IMR-90 (cell line): Measurements from ENCODE around the gene CACNB2. TPM values are rescaled to one million over a fixed set of nuclear protein-coding genes. Genes with fewer than 3 reads are reported as not detected.

Experiments used
- ATAC-seq: fragments of 200-7000 bp; cut with Tn5 transposase; 2 replicates; pipeline ENCODE4 v1.9.1; 2020; ENCODE audit warnings: low read depth, mild to moderate bottlenecking, moderate library complexity
- BruUV-seq: library from RNA; stranded (reverse); fragments of 400-500 nt; replicated peaks from 2 replicates; lab custom pipeline; 2021; lab: Mats Ljungman, UMichigan
- CTCF ChIA-PET: fragments of 300-600 bp; formaldehyde crosslinking; extraction: SDS; loops from one replicate; lab custom pipeline; 2021; ENCODE audit warnings: antibody characterized with exemption; lab: Yijun Ruan, JAX
- POLR2A ChIA-PET: fragments of 300-600 bp; sonication (Branson Sonifier 250); formaldehyde crosslinking; loops from one replicate; lab custom pipeline; 2022; ENCODE audit warnings: antibody characterized with exemption; ENCODE audit not compliant: unreplicated experiment; lab: Charles Lee
- DNase-seq: peaks from one replicate; pipeline ENCODE4 v3.0.0; 2013
- H2AFZ ChIP-seq: replicated peaks from 2 replicates; pipeline ENCODE3; 2013; ENCODE audit warnings: low read length, mild to moderate bottlenecking; ENCODE audit not compliant: poor library complexity
- H2AK5ac ChIP-seq: 2 replicates; pipeline ENCODE4 v1.6.1; 2013; ENCODE audit warnings: low read depth, low read length, inconsistent platforms
- H2AK9ac ChIP-seq: replicated peaks from 2 replicates; pipeline ENCODE3; 2013; ENCODE audit warnings: mild to moderate bottlenecking, low read depth, low read length, moderate library complexity; ENCODE audit not compliant: poor library complexity
- H2BK120ac ChIP-seq: 2 replicates; pipeline ENCODE4 v1.6.1; 2013; ENCODE audit warnings: low read depth, low read length, inconsistent platforms
- H2BK15ac ChIP-seq: 3 replicates; pipeline ENCODE4 v1.6.1; 2013; ENCODE audit warnings: low read depth, low read length, inconsistent platforms
- H2BK20ac ChIP-seq: 2 replicates; pipeline ENCODE4 v1.6.1; 2013; ENCODE audit warnings: low read depth, mild to moderate bottlenecking, inconsistent platforms, low read length, moderate library complexity
- H2BK5ac ChIP-seq: 2 replicates; pipeline ENCODE4 v1.6.1; 2013; ENCODE audit warnings: mild to moderate bottlenecking, low read depth, low read length, inconsistent platforms; ENCODE audit not compliant: poor library complexity, severe bottlenecking
- H3K14ac ChIP-seq: replicated peaks from 2 replicates; pipeline ENCODE4 v1.6.1; 2013; ENCODE audit warnings: low read depth, low read length, inconsistent platforms
- H3K18ac ChIP-seq: 2 replicates; pipeline ENCODE4 v1.6.1; 2013; ENCODE audit warnings: low read depth, low read length, control low read depth
- H3K23ac ChIP-seq: 2 replicates; pipeline ENCODE4 v1.6.1; 2013; ENCODE audit warnings: low read depth, low read length, inconsistent platforms
- H3K27ac ChIP-seq: 2 replicates; pipeline ENCODE4 v1.5.1; 2013; ENCODE audit warnings: mild to moderate bottlenecking, control low read depth, low read length; ENCODE audit not compliant: insufficient read depth
- H3K27me3 ChIP-seq: 2 replicates; pipeline ENCODE4 v1.6.1; 2013; ENCODE audit warnings: low read length; ENCODE audit not compliant: control insufficient read depth, insufficient read depth
- H3K36me3 ChIP-seq: 2 replicates; pipeline ENCODE4 v1.6.1; 2013; ENCODE audit warnings: low read length, mixed read lengths; ENCODE audit not compliant: control insufficient read depth, insufficient read depth
- H3K4ac ChIP-seq: 2 replicates; pipeline ENCODE4 v1.6.1; 2013; ENCODE audit warnings: low read depth, low read length, inconsistent platforms
- H3K4me1 ChIP-seq: 2 replicates; pipeline ENCODE4 v1.6.1; 2013; ENCODE audit warnings: low read length, mixed read lengths; ENCODE audit not compliant: control insufficient read depth, insufficient read depth
- H3K4me2 ChIP-seq: 2 replicates; pipeline ENCODE4 v1.6.1; 2013; ENCODE audit warnings: low read depth, mild to moderate bottlenecking, control low read depth, low read length, moderate library complexity
- H3K4me3 ChIP-seq: 2 replicates; pipeline ENCODE4 v1.5.1; 2013; ENCODE audit warnings: low read depth, mild to moderate bottlenecking, control low read depth, low read length, moderate library complexity; ENCODE audit not compliant: insufficient read depth
- H3K56ac ChIP-seq: 2 replicates; pipeline ENCODE4 v1.6.1; 2013; ENCODE audit warnings: low read length, inconsistent platforms; ENCODE audit not compliant: insufficient read depth; ENCODE audit errors: extremely low read depth
- H3K79me1 ChIP-seq, 2 experiments: 2 replicates each; pipeline ENCODE4 v1.6.1; 2013; ENCODE audit warnings: low read length in 2 of 2, inconsistent platforms in 1 of 2, low read depth in 1 of 2
- H3K9ac ChIP-seq: 2 replicates; pipeline ENCODE4 v1.6.1; 2013; ENCODE audit warnings: low read depth, low read length, control low read depth
- H3K9me1 ChIP-seq: 2 replicates; pipeline ENCODE4 v1.6.1; 2013; ENCODE audit warnings: low read length, inconsistent platforms; ENCODE audit not compliant: insufficient read depth
- H3K9me3 ChIP-seq: 2 replicates; pipeline ENCODE4 v1.6.1; 2013; ENCODE audit warnings: low read length; ENCODE audit not compliant: control insufficient read depth, insufficient read depth
- H4K20me1 ChIP-seq: 2 replicates; pipeline ENCODE4 v1.6.1; 2013; ENCODE audit warnings: low read length, inconsistent platforms; ENCODE audit not compliant: insufficient read depth
- H4K5ac ChIP-seq: 2 replicates; pipeline ENCODE4 v1.6.1; 2013; ENCODE audit warnings: mild to moderate bottlenecking, low read depth, low read length, control low read depth
- H4K8ac ChIP-seq, 2 experiments: 2 replicates each; pipeline ENCODE4 v1.6.1; 2013; ENCODE audit warnings: low read depth in 2 of 2, low read length in 2 of 2, control low read depth in 1 of 2, inconsistent platforms in 1 of 2
- H4K91ac ChIP-seq: 2 replicates; pipeline ENCODE4 v1.6.1; 2013; ENCODE audit warnings: low read depth, low read length, inconsistent platforms; ENCODE audit not compliant: insufficient read depth
- BHLHE40 ChIP-seq: fragments of 150-350 bp; IDR thresholded peaks from 2 replicates; pipeline ENCODE4 v1.6.1; 2016; ENCODE audit warnings: mild to moderate bottlenecking, low read depth, low read length
- CEBPB ChIP-seq: IDR thresholded peaks from 2 replicates; pipeline ENCODE4 v1.6.1; 2012; ENCODE audit warnings: low read depth, low read length, improper control_type of control experiment
- CHD1 ChIP-seq: IDR thresholded peaks from 2 replicates; pipeline ENCODE4 v1.6.1; 2012; ENCODE audit warnings: low read depth, low read length, improper control_type of control experiment
- FOS ChIP-seq: fragments of 150-350 bp; IDR thresholded peaks from 2 replicates; pipeline ENCODE4 v1.6.1; 2016; ENCODE audit warnings: low read depth, low read length
- MXI1 ChIP-seq: IDR thresholded peaks from 2 replicates; pipeline ENCODE4 v1.6.1; 2012; ENCODE audit warnings: low read depth, mild to moderate bottlenecking, low read length, moderate library complexity, borderline replicate concordance
- RCOR1 ChIP-seq: IDR thresholded peaks from 2 replicates; pipeline ENCODE4 v1.6.1; 2012; ENCODE audit warnings: mild to moderate bottlenecking, low read length, improper control_type of control experiment; ENCODE audit not compliant: insufficient replicate concordance
- SMC3 ChIP-seq: fragments of 150-350 bp; IDR thresholded peaks from 2 replicates; pipeline ENCODE4 v1.6.1; 2016; ENCODE audit warnings: low read depth, mild to moderate bottlenecking, antibody characterized with exemption, low read length, moderate library complexity
- WGBS, 2 experiments: methylation state at CpG; one replicate each; pipeline versions ENCODE4 v1.1.5 to v1.1.7; 2013; ENCODE audit warnings: missing lambda C conversion rate in 2 of 2; ENCODE audit not compliant: insufficient read length in 1 of 2; ENCODE audit errors: extremely low coverage in 2 of 2; 5-methylcytosine and 5-hydroxymethylcytosine counted together
- dilution Hi-C: fragments of 300-500 bp; cut with HindIII; formaldehyde crosslinking; loops from one replicate; pipeline ENCODE4 v1.14.3; 2018; ENCODE audit warnings: low sequenced_read_pairs; ENCODE audit not compliant: unreplicated experiment
- in situ Hi-C: fragments of 300-500 bp; cut with MboI; formaldehyde crosslinking; loops from 3 replicates; pipeline ENCODE4 v1.14.3; 2019; ENCODE audit warnings: low sequenced_read_pairs, inconsistent platforms, mixed read lengths
- intact Hi-C: fragments of 100-400 bp; cut with micrococcal nuclease; formaldehyde crosslinking; loops from 2 replicates; pipeline ENCODE4 v1.10.0; 2022
- polyA plus RNA-seq, 3 experiments: library from polyadenylated mRNA; depleted of rRNA; stranded (reverse); fragments of >200 nt; gene quantifications; 2 replicates each; pipeline ENCODE4 v1.2.3, GENCODE V29; 2012; ENCODE audit warnings: low replicate concordance in 1 of 3
- total RNA-seq: library from RNA; depleted of rRNA; stranded (reverse); fragments of >200 nt; gene quantifications from 2 replicates; pipeline ENCODE4 v1.2.3, GENCODE V29; 2012
- TF ChIP-seq, protein P1 (sequence below): conservative IDR thresholded peaks from 2 replicates; pipeline ENCODE4 v1.5.1; 2012; ENCODE audit warnings: mild to moderate bottlenecking, low read depth, low read length, improper control_type of control experiment
- TF ChIP-seq, protein P2 (sequence below): fragments of 150-350 bp; IDR thresholded peaks from 2 replicates; pipeline ENCODE4 v1.6.1; 2017; ENCODE audit warnings: mild to moderate bottlenecking, antibody characterized with exemption, low read length, low read depth
- TF ChIP-seq, protein P3 (sequence below): fragments of 150-350 bp; IDR thresholded peaks from 2 replicates; pipeline ENCODE4 v1.6.1; 2016; ENCODE audit warnings: low read depth, mild to moderate bottlenecking, low read length, moderate library complexity, borderline replicate concordance

The CACNB2 gene
- total and polyA plus RNA-seq, 2 of the 4 experiments (the other 2 are of a cell fraction) = 0.36 TPM

DNA sequence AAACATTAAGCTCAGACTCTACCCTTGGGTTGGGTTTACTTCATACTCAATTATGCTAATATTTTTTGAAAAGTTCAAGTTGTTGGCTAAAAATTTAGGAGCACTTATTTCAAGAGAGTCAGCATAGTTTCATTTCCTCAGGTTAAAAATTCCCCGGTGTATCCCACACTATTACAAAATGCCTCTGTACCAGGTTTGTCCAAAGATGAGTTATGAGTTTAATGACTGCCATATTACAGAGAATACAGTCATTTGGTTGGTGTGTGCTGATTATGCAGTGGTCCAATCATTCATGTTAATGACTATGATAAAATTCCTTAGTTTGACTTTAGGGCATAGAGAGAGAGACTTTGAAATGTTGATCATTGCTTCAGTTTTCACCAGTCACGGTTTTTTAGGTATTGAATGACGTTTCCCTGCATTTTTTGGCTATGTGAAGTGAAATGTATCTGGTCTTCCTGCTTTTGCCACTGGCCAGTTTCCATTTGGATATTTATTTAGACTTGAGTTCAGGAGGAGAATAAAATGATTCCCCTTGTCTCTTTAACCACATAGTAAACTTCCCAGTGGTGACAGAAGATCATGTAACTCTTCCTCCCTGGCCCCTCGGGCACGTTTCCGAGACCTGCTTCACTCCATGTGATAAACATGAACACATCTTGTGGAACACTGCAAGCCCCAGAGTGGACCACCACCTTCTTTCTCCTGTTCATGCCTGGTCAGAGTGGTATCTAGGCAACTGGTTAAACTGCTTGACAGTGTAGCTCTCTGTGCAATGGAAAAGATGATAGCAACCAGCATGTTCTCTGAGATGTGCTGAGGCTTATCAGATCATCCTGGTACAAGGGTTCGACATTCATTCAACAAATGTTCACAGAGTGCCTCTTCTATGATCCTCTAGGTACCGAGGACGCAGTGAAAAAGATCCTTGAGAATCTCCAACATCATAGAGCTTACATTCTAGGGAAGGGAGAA, 153.6 kb downstream of the CACNB2 start:
- H2AK9ac ChIP-seq = no peak overlapping the region
- H2BK15ac ChIP-seq = no peak overlapping the region
- no peak overlapping the region for H2AK5ac ChIP-seq
- intact Hi-C loops (no loop called here), dilution Hi-C loops (no loop called here), in situ Hi-C loops (no loop called here)
- 80% methylated on average over 4 of the region's 9 CpGs; no CpG with 5 or more reads in 1 of the 2 experiments for WGBS, 2 experiments
- 0 out of 2 replicates have a peak, but pooled peaks cover 2% of the 10 kb centered on the region for H3K27me3 ChIP-seq
- no peak overlapping the region for H3K4me2 ChIP-seq
- no peaks in the 10 kb centered on the region for H3K9me1 ChIP-seq
- H2BK20ac ChIP-seq = no peak overlapping the region
- H4K8ac ChIP-seq = no peak overlapping the region
- no peak overlapping the region for H4K91ac ChIP-seq
- H3K27ac ChIP-seq = no peak overlapping the region
- H3K14ac ChIP-seq = no peak overlapping the region
- ChIA-PET POLR2A (no interaction called here), CTCF (no interaction called here)
- TF ChIP-seq SMC3 = no peak
- no peak for TF ChIP-seq CEBPB
- no peak for TF ChIP-seq MXI1
- no peak for TF ChIP-seq BHLHE40
- no peak for TF ChIP-seq CHD1
- TF ChIP-seq, protein P1, sequence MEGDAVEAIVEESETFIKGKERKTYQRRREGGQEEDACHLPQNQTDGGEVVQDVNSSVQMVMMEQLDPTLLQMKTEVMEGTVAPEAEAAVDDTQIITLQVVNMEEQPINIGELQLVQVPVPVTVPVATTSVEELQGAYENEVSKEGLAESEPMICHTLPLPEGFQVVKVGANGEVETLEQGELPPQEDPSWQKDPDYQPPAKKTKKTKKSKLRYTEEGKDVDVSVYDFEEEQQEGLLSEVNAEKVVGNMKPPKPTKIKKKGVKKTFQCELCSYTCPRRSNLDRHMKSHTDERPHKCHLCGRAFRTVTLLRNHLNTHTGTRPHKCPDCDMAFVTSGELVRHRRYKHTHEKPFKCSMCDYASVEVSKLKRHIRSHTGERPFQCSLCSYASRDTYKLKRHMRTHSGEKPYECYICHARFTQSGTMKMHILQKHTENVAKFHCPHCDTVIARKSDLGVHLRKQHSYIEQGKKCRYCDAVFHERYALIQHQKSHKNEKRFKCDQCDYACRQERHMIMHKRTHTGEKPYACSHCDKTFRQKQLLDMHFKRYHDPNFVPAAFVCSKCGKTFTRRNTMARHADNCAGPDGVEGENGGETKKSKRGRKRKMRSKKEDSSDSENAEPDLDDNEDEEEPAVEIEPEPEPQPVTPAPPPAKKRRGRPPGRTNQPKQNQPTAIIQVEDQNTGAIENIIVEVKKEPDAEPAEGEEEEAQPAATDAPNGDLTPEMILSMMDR = no peak
- no peak for TF ChIP-seq RCOR1
- TF ChIP-seq, protein P2, sequence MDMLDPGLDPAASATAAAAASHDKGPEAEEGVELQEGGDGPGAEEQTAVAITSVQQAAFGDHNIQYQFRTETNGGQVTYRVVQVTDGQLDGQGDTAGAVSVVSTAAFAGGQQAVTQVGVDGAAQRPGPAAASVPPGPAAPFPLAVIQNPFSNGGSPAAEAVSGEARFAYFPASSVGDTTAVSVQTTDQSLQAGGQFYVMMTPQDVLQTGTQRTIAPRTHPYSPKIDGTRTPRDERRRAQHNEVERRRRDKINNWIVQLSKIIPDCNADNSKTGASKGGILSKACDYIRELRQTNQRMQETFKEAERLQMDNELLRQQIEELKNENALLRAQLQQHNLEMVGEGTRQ = no peak
- TF ChIP-seq, protein P3, sequence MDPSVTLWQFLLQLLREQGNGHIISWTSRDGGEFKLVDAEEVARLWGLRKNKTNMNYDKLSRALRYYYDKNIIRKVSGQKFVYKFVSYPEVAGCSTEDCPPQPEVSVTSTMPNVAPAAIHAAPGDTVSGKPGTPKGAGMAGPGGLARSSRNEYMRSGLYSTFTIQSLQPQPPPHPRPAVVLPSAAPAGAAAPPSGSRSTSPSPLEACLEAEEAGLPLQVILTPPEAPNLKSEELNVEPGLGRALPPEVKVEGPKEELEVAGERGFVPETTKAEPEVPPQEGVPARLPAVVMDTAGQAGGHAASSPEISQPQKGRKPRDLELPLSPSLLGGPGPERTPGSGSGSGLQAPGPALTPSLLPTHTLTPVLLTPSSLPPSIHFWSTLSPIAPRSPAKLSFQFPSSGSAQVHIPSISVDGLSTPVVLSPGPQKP = no peak
- no peak for TF ChIP-seq FOS
- no peak overlapping the region for H2BK120ac ChIP-seq
- no peak overlapping the region for H3K18ac ChIP-seq
- no peak for ATAC-seq
- H2AFZ ChIP-seq = no peak overlapping the region
- H3K23ac ChIP-seq = no peak overlapping the region
- no peaks in the 10 kb centered on the region for H3K79me1 ChIP-seq
- no peak for DNase-seq
- no peaks in the 10 kb centered on the region for H3K36me3 ChIP-seq
- H4K20me1 ChIP-seq = no peaks in the 10 kb centered on the region
- H4K5ac ChIP-seq = no peak overlapping the region
- H3K9me3 ChIP-seq = no peaks in the 10 kb centered on the region
- BruUV-seq = no TSS peak
- no peak overlapping the region for H3K4me3 ChIP-seq
- H3K4ac ChIP-seq = no peak overlapping the region
- no peak overlapping the region for H3K56ac ChIP-seq
- no peaks in the 10 kb centered on the region; the same call in 1 of the 2 replicates for H3K4me1 ChIP-seq
- no peak overlapping the region for H2BK5ac ChIP-seq
- no peak overlapping the region for H3K9ac ChIP-seq
